ENCODE data around the gene FATE1. TPM values are rescaled to one million over a fixed set of nuclear protein-coding genes. Genes with fewer than 3 reads are reported as not detected.

The FATE1 gene
- total RNA-seq, 1 donor from 2014 or later: 0.29 TPM

GRCh38 chrX:151753313-151754046, 37.6 kb downstream of the FATE1 start:
- Mint-ChIP-seq H3K4me3 (no peak overlapping the region), H3K4me1 (ENCODE audit: unreplicated experiment) (no peaks in the 10 kb centered on the region), H3K36me3 (no peaks in the 10 kb centered on the region), H3K27me3 (peaks cover 9% of the 10 kb centered on the region), H3K9me3 (no peaks in the 10 kb centered on the region), H3K27ac (no peak overlapping the region)
- no peak for DNase-seq (ENCODE audit: extremely low spot score, unreplicated experiment)
- TF ChIP-seq CTCF (conservative IDR thresholded peaks at IDR 0.05): peak; percentile 80

DNA sequence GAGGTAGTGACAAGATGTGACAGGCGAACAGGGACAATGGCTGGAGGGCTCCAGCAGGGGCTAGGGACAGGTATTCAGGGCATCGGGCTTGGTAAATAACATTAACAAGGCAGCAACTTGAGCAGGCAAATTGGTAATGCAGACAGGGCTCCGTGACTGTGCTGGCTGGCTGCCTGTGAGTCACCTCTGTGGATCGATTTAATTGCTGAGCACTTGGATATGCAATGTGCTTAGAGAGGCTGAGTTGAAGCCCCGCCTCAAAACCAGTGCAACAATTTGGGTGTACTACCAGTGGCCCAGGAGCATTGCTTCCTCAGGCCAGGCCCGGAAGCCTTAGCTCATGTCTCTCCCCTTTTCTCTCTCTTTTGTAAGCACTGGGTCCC, 38.2 kb downstream of the FATE1 start:
- no peaks in the 10 kb centered on the region for H3K9me3 Mint-ChIP-seq
- no peak overlapping the region for H3K4me3 Mint-ChIP-seq
- H3K4me1 Mint-ChIP-seq (ENCODE audit: unreplicated experiment): no peaks in the 10 kb centered on the region
- DNase-seq (ENCODE audit: extremely low spot score, unreplicated experiment): no peak
- no peak for TF ChIP-seq CTCF (conservative IDR thresholded peaks at IDR 0.05)
- peaks cover 4% of the 10 kb centered on the region for H3K27me3 Mint-ChIP-seq
- H3K27ac Mint-ChIP-seq: no peak overlapping the region
- no peaks in the 10 kb centered on the region for H3K36me3 Mint-ChIP-seq

- Mint-ChIP-seq H3K4me1 (ENCODE audit: unreplicated experiment) (no peaks in the 10 kb centered on the region), H3K36me3 (no peaks in the 10 kb centered on the region), H3K4me3 (no peak overlapping the region), H3K9me3 (no peaks in the 10 kb centered on the region), H3K27me3 (no peaks in the 10 kb centered on the region), H3K27ac (no peak overlapping the region)
- no peak for TF ChIP-seq CTCF (conservative IDR thresholded peaks at IDR 0.05)
- DNase-seq (ENCODE audit: extremely low spot score, unreplicated experiment): no peak
These were observed 38.9 kb downstream of the FATE1 start for GRCh38 chrX:151754641-151755215.

DNA sequence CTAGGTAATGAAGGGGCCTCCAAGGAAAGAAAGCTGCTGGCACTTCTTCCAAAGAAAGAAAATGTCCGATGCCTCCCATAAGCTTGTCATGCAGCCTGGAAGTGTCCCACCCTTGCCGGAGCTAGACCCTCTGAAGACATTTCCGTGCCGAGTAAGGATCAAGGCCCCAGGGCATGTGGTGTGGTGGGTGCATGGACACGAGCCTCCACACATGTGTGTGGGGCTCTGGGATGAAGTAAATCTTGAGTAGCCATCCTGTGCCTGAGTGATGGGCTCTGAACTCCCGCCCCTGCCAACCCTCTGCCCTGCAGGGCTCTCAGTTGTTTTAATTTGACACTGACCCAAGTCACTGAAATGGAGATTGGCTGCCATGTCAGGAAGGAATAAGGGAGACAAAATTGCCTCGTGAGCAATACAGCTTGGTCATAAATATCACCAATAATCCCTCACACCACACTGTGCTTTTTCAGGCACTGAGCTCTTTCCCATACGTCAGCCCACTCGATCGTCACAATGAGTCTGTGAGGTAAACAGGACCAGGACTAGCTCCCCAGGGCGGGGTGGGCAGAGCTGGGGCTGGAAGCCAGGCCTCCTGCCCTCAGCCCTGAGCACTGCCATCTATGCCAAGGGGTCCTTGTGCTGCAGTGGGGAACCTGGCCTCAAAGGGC, 43.3 kb downstream of the FATE1 start:
- H3K36me3 Mint-ChIP-seq: no peaks in the 10 kb centered on the region
- H3K27me3 Mint-ChIP-seq: no peaks in the 10 kb centered on the region
- H3K4me1 Mint-ChIP-seq (ENCODE audit: unreplicated experiment): no peaks in the 10 kb centered on the region
- H3K27ac Mint-ChIP-seq: no peak overlapping the region
- no peak for DNase-seq (ENCODE audit: extremely low spot score, unreplicated experiment)
- no peak overlapping the region for H3K4me3 Mint-ChIP-seq
- no peaks in the 10 kb centered on the region for H3K9me3 Mint-ChIP-seq
- no peak for TF ChIP-seq CTCF (conservative IDR thresholded peaks at IDR 0.05)

DNA sequence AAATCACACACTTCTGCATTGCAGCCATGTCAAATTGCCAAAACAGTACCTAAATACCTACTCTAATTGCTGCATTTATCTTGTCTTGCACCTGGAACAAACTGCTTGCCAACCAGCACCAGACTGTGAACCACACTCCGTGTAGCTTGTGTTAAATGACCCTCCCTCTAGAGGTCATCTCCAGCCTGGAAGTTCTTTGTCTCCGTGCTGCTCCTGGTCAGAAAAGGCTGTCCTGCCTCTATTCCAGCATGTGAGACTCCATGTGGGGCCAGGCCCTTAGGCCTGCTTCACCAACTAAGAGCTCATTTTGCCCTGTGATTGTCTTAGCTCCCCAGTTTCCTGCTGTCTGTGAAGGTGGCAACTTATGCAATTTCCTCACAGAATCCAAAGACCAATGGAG, 47.0 kb downstream of the FATE1 start:
- peak; percentile 15 for DNase-seq (ENCODE audit: extremely low spot score, unreplicated experiment)
- Mint-ChIP-seq H3K27ac (no peak overlapping the region), H3K27me3 (no peaks in the 10 kb centered on the region), H3K4me3 (no peak overlapping the region), H3K36me3 (no peaks in the 10 kb centered on the region), H3K9me3 (no peaks in the 10 kb centered on the region), H3K4me1 (ENCODE audit: unreplicated experiment) (no peaks in the 10 kb centered on the region)
- no peak for TF ChIP-seq CTCF (conservative IDR thresholded peaks at IDR 0.05)
